Mesendoderm (in vitro differentiated cells): ENCODE results near the gene PIK3CD.

ENCODE experiments used
- DNase-seq: peaks from one replicate; pipeline ENCODE4 v3.0.0; 2013
- H2AK5ac ChIP-seq: 2 replicates; pipeline ENCODE4 v1.6.1; 2013; ENCODE audit warnings: low read length, inconsistent platforms
- H2BK120ac ChIP-seq: 2 replicates; pipeline ENCODE4 v1.6.1; 2013; ENCODE audit warnings: low read depth, mild to moderate bottlenecking, low read length, moderate library complexity, mixed read lengths
- H2BK15ac ChIP-seq: replicated peaks from 2 replicates; pipeline ENCODE4 v1.6.1; 2013; ENCODE audit warnings: low read depth, mild to moderate bottlenecking, moderate library complexity
- H2BK5ac ChIP-seq: 2 replicates; pipeline ENCODE4 v1.6.1; 2013; ENCODE audit warnings: low read length, inconsistent platforms
- H3K18ac ChIP-seq: 2 replicates; pipeline ENCODE4 v1.6.1; 2013; ENCODE audit warnings: mild to moderate bottlenecking, low read length, mixed read lengths
- H3K23ac ChIP-seq: one replicate; pipeline ENCODE4 v1.6.1; 2013; ENCODE audit warnings: low read length
- H3K27ac ChIP-seq: 2 replicates; pipeline ENCODE4 v1.5.1; 2013; ENCODE audit warnings: low read depth, mild to moderate bottlenecking, inconsistent platforms, low read length, moderate library complexity
- H3K27me3 ChIP-seq: 2 replicates; pipeline ENCODE4 v1.6.1; 2013; ENCODE audit warnings: low read length, control low read depth, mild to moderate bottlenecking, inconsistent platforms; ENCODE audit not compliant: insufficient read depth, poor library complexity
- H3K36me3 ChIP-seq: 2 replicates; pipeline ENCODE4 v1.6.1; 2013; ENCODE audit warnings: low read length, inconsistent platforms; ENCODE audit not compliant: control insufficient read depth, insufficient read depth
- H3K4ac ChIP-seq: one replicate; pipeline ENCODE4 v1.6.1; 2013; ENCODE audit warnings: low read depth, mild to moderate bottlenecking, low read length, moderate library complexity
- H3K4me1 ChIP-seq: 2 replicates; pipeline ENCODE4 v1.6.1; 2013; ENCODE audit warnings: low read depth, low read length, inconsistent platforms; ENCODE audit not compliant: control insufficient read depth
- H3K4me2 ChIP-seq: 2 replicates; pipeline ENCODE4 v1.6.1; 2013; ENCODE audit warnings: low read length
- H3K4me3 ChIP-seq: 2 replicates; pipeline ENCODE4 v1.5.1; 2013; ENCODE audit warnings: mild to moderate bottlenecking, low read length
- H3K56ac ChIP-seq: one replicate; pipeline ENCODE4 v1.6.1; 2013; ENCODE audit warnings: low read length
- H3K79me1 ChIP-seq: 2 replicates; pipeline ENCODE4 v1.6.1; 2013; ENCODE audit warnings: low read length, inconsistent platforms
- H3K79me2 ChIP-seq: 2 replicates; pipeline ENCODE4 v1.6.1; 2013; ENCODE audit warnings: mild to moderate bottlenecking, low read length; ENCODE audit not compliant: control insufficient read depth, insufficient read depth
- H3K9ac ChIP-seq: 2 replicates; pipeline ENCODE4 v1.6.1; 2013; ENCODE audit warnings: low read length, inconsistent platforms
- H4K5ac ChIP-seq: one replicate; pipeline ENCODE4 v1.6.1; 2013; ENCODE audit warnings: low read length
- H4K8ac ChIP-seq: one replicate; pipeline ENCODE4 v1.6.1; 2013; ENCODE audit warnings: low read depth, mild to moderate bottlenecking, control low read depth, low read length, moderate library complexity
- WGBS: extraction: QIAGEN DNeasy Blood & Tissue Kit; methylation state at CpG from one replicate; pipeline ENCODE4 v1.1.7; 2013; ENCODE audit warnings: low lambda C conversion rate, missing lambda C conversion rate; ENCODE audit not compliant: insufficient coverage; ENCODE audit errors: extremely low coverage; 5-methylcytosine and 5-hydroxymethylcytosine counted together

PIK3CD gene

DNA sequence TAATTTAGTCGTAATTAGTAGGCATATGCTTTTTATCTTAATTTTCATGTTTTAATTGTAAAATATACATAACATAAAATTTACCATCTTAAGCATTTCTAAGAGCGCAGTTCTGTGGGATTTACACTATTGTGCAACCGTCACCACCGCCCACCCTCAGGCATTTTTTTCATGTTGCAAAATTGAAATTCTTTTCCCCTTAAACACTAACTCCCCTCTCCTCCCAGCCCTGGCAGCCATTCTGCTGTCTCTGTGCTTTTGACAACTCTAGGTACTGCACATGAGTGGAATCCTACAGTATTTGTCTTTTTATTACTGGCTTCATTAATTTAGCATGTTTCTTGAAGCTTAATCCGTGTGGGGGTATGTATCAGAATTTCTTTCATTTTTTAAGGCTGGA, 7.8 kb downstream of the PIK3CD start:
- DNase-seq, result no peak
- no peak overlapping the region for H3K23ac ChIP-seq
- H2BK120ac ChIP-seq, result no peak overlapping the region
- no peak overlapping the region for H3K4me3 ChIP-seq
- no peaks in the 10 kb centered on the region for H3K36me3 ChIP-seq
- WGBS, result no CpG with 5 or more reads among the region's 5 CpGs
- no peak overlapping the region for H3K9ac ChIP-seq
- no peak overlapping the region for H3K4me2 ChIP-seq
- H4K5ac ChIP-seq, result no peak overlapping the region
- H2BK15ac ChIP-seq, result no peak overlapping the region
- no peak overlapping the region for H2AK5ac ChIP-seq
- no peak overlapping the region for H3K18ac ChIP-seq
- no peak overlapping the region for H4K8ac ChIP-seq
- H3K56ac ChIP-seq, result no peak overlapping the region
- H3K4me1 ChIP-seq, result no peaks in the 10 kb centered on the region
- H2BK5ac ChIP-seq, result no peak overlapping the region
- H3K27me3 ChIP-seq, result no peaks in the 10 kb centered on the region
- no peak overlapping the region for H3K4ac ChIP-seq
- no peaks in the 10 kb centered on the region for H3K79me2 ChIP-seq
- no peak overlapping the region for H3K27ac ChIP-seq
- no peaks in the 10 kb centered on the region for H3K79me1 ChIP-seq

- H3K9ac ChIP-seq, result no peak overlapping the region
- no peak overlapping the region for H3K4me2 ChIP-seq
- no peaks in the 10 kb centered on the region for H3K79me2 ChIP-seq
- no peak overlapping the region for H3K56ac ChIP-seq
- H3K4me1 ChIP-seq, result no peaks in the 10 kb centered on the region
- H3K18ac ChIP-seq, result no peak overlapping the region
- H2AK5ac ChIP-seq, result no peak overlapping the region
- H4K5ac ChIP-seq, result no peak overlapping the region
- no CpG with 5 or more reads among the region's 6 CpGs for WGBS
- H3K4me3 ChIP-seq, result no peak overlapping the region
- no peak overlapping the region for H2BK5ac ChIP-seq
- H4K8ac ChIP-seq, result no peak overlapping the region
- no peak overlapping the region for H2BK120ac ChIP-seq
- no peak overlapping the region for H3K4ac ChIP-seq
- DNase-seq, result no peak
- H2BK15ac ChIP-seq, result no peak overlapping the region
- no peak overlapping the region for H3K23ac ChIP-seq
- H3K27me3 ChIP-seq, result no peaks in the 10 kb centered on the region
- no peaks in the 10 kb centered on the region for H3K36me3 ChIP-seq
- no peaks in the 10 kb centered on the region for H3K79me1 ChIP-seq
- H3K27ac ChIP-seq, result no peak overlapping the region
These were observed 11.7 kb downstream of the PIK3CD start for GRCh38 chr1:9663257-9663656.

DNA sequence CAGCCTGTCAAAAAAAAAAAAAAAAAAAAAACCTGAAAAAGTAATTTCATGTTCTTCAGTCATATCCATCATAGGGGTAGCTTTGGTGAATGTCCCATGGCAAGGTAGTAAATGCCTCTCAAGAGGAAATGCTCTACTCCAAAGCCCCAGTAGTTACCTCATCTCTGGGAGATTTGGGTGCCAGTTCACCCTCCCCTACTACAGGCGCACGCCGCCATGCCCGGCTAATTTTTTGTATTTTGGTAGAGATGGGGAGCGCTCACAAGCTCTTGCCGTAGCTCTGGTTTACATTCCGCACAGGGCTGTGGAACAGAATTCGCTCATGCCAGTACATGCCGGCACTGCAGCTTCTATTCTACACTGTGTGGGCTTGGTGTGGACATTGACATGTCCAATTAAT, 13.7 kb downstream of the PIK3CD start:
- no peaks in the 10 kb centered on the region for H3K36me3 ChIP-seq
- WGBS, result no CpG with 5 or more reads among the region's 9 CpGs
- no peak for DNase-seq

DNA sequence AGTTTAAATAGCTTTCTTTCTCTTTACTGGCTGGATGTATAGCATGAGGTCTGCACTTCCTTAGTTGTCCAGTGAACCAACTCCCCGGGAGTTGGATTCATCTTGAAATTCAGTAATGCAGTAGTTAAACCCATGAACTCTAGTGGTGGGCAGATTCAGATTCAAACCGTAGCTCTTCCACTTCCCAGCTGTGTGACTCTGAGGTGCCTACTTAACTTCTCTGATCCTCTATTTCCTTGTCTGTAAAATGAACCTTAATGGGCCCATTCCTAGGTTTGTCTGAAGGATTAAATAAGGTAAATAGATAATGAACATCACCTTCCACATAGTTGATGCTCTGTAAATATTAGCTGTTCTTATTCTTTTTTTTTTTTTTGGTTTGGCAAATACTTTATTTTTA, 16.5 kb downstream of the PIK3CD start:
- no CpG with 5 or more reads among the region's 2 CpGs for WGBS
- Histone ChIP-seq H3K36me3 (no peaks in the 10 kb centered on the region), H4K8ac (no peak overlapping the region)

More for the DNA sequence above, 13.7 kb downstream of the PIK3CD start:
- Histone ChIP-seq H3K79me2 (no peaks in the 10 kb centered on the region), H2BK5ac (no peak overlapping the region), H3K27ac (no peak overlapping the region), H3K4me2 (no peak overlapping the region), H3K18ac (no peak overlapping the region), H4K8ac (no peak overlapping the region), H2BK120ac (no peak overlapping the region), H3K27me3 (no peaks in the 10 kb centered on the region), H3K4me1 (no peaks in the 10 kb centered on the region), H3K4ac (no peak overlapping the region), H3K4me3 (no peak overlapping the region), H2AK5ac (no peak overlapping the region), H4K5ac (no peak overlapping the region), H3K23ac (no peak overlapping the region), H3K9ac (no peak overlapping the region), H3K79me1 (no peaks in the 10 kb centered on the region), H2BK15ac (no peak overlapping the region), H3K56ac (no peak overlapping the region)

GRCh38 chr1:9670085-9670484, 18.6 kb downstream of the PIK3CD start:
- Histone ChIP-seq H3K4me3 (no peak overlapping the region), H3K4me1 (no peaks in the 10 kb centered on the region), H2BK5ac (no peak overlapping the region), H2BK15ac (no peak overlapping the region), H4K5ac (no peak overlapping the region), H2BK120ac (no peak overlapping the region), H3K79me2 (no peaks in the 10 kb centered on the region), H3K79me1 (no peaks in the 10 kb centered on the region), H4K8ac (no peak overlapping the region), H3K27ac (no peak overlapping the region), H3K27me3 (no peaks in the 10 kb centered on the region), H3K4me2 (no peak overlapping the region), H3K23ac (no peak overlapping the region), H3K56ac (no peak overlapping the region), H3K4ac (no peak overlapping the region), H3K36me3 (no peaks in the 10 kb centered on the region), H3K18ac (no peak overlapping the region), H3K9ac (no peak overlapping the region), H2AK5ac (no peak overlapping the region)
- no peak for DNase-seq
- no CpG with 5 or more reads among the region's 2 CpGs for whole genome bisulfite sequencing

More for the DNA sequence above, 16.5 kb downstream of the PIK3CD start:
- Histone ChIP-seq H3K27ac (no peak overlapping the region), H2AK5ac (no peak overlapping the region), H3K79me1 (no peaks in the 10 kb centered on the region), H3K9ac (no peak overlapping the region), H3K27me3 (no peaks in the 10 kb centered on the region), H3K18ac (no peak overlapping the region), H3K4me3 (no peak overlapping the region), H3K4me2 (no peak overlapping the region), H4K5ac (no peak overlapping the region), H3K4ac (no peak overlapping the region), H3K79me2 (no peaks in the 10 kb centered on the region), H3K56ac (no peak overlapping the region), H2BK5ac (no peak overlapping the region), H2BK120ac (no peak overlapping the region), H3K4me1 (no peaks in the 10 kb centered on the region), H3K23ac (no peak overlapping the region), H2BK15ac (no peak overlapping the region)
- DNase-seq, result no peak

GRCh38 chr1:9671377-9672140, 20.0 kb downstream of the PIK3CD start:
- Histone ChIP-seq H3K36me3 (no peaks in the 10 kb centered on the region), H3K18ac (no peak overlapping the region)
- DNase-seq, result no peak

More at GRCh38 chr1:9671377-9672140, 20.0 kb downstream of the PIK3CD start:
- no peak overlapping the region for H3K9ac ChIP-seq
- no peak overlapping the region for H2AK5ac ChIP-seq
- no peak overlapping the region for H2BK120ac ChIP-seq
- H3K27me3 ChIP-seq, result no peaks in the 10 kb centered on the region
- no peak overlapping the region for H4K8ac ChIP-seq
- H2BK15ac ChIP-seq, result no peak overlapping the region
- no CpG with 5 or more reads among the region's 8 CpGs for WGBS
- H3K4me3 ChIP-seq, result no peak overlapping the region
- H3K4me2 ChIP-seq, result no peak overlapping the region
- H3K79me1 ChIP-seq, result no peaks in the 10 kb centered on the region
- no peak overlapping the region for H3K56ac ChIP-seq
- no peak overlapping the region for H2BK5ac ChIP-seq
- no peaks in the 10 kb centered on the region for H3K79me2 ChIP-seq
- H3K4me1 ChIP-seq, result no peaks in the 10 kb centered on the region
- no peak overlapping the region for H3K23ac ChIP-seq
- H4K5ac ChIP-seq, result no peak overlapping the region
- H3K27ac ChIP-seq, result no peak overlapping the region
- no peak overlapping the region for H3K4ac ChIP-seq
